ENCODE data around the gene GPS2.

The GPS2 gene

DNA sequence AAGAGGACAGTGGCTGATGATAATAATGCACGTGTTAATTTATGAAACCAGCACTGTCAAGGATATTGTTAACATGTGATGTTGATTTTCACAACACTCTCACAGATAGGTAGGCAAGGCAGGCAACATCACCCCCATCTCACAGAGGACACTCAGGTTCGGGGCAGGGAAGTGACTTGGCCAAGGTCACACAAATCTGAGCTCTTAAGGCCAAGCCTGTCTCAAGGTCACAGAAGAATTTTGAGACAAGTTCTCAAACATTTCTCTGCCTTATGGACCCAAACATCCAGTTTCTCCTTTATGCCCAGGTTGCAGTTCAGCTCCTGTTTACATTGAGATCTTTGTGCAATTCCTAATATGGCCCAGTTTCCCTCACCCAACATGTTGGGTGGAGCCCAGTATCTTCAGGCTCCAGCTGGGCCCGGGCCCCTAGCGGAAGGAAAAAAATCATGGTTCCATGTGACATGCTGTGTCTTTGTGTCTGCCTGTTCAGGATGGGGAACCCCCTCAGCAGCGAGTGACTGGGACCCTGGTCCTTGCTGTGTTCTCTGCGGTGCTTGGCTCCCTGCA is 32.3 kb downstream of the GPS2 start:
- Histone ChIP-seq H3K27ac (ENCODE audit: low read length) (no peak overlapping the region), H3K4me3 (ENCODE audit: low read length) (peak overlapping the region; percentile 82), H3K9ac (ENCODE audit: low read depth, low read length) (no peak overlapping the region; the same call in 1 of the 2 replicates)

DNA sequence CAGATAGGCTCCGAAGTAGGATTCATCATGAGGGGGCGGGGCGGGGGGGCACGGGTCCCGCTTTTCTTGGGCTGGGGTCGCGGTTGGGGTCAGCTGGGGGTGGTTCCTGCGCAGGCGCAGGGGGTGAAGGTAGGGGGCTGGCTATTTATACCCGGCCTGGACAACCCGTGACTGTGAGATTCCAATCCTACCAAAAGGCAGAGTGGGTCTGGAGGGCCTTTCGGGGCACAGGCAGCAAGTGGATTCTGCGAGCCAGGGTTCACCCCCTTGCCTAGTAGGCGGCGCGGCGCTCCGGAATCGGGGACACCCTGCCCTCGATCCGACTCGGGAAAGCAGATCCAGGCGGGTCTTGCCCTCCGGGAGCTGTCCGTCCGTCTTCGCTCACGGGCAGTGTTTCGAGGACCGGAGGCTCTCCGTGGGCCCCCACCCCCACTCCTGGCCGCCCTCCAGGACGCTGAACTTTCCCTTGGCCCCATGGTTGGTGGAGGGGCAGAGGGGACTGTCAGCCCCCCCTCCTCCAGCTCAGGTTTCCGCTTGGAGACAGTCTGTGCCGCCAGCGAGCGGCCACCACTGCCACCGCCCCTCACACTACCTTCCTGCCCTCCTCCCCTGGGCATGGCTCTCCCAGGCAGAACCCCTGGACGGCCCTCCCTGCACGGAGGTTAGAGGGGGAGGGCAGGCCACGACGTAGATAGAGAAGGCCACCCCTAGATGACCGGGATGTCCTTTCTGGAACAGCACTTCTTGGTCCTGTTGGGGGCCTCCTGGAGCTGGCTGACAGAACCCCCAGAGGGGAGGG is 33.0 kb downstream of the GPS2 start:
- Histone ChIP-seq H3K27ac (ENCODE audit: low read length) (no peak overlapping the region), H3K36me3 (ENCODE audit: insufficient read depth, low read depth, low read length) (peaks cover 3% of the 10 kb centered on the region; the same call in 1 of the 2 replicates)

More for the DNA sequence above, 32.3 kb downstream of the GPS2 start:
- Histone ChIP-seq H3K9me3 (ENCODE audit: insufficient read depth, low read depth, low read length) (no peaks in the 10 kb centered on the region), H3K36me3 (ENCODE audit: insufficient read depth, low read depth, low read length) (peaks cover 8% of the 10 kb centered on the region; the same call in 1 of the 2 replicates), H3K27me3 (ENCODE audit: insufficient read depth, low read length) (peaks cover 36% of the 10 kb centered on the region), H3K4me1 (ENCODE audit: insufficient read depth, low read length) (peaks cover 7% of the 10 kb centered on the region; the same call in 1 of the 2 replicates)

GRCh38 chr17:7281074-7281952 is 33.8 kb downstream of the GPS2 start, which contains the start of gene SLC2A4:
Gene SLC2A4 (plus strand): TSS chr17:7281718. CDS start chr17:7281935, 217 bp downstream.
- Histone ChIP-seq H3K4me3 (ENCODE audit: low read length) (peak within 1 kb of the TSS; percentile 82), H3K27ac (ENCODE audit: low read length) (no peak within 1 kb of the TSS), H3K27me3 (ENCODE audit: insufficient read depth, low read length) (peaks cover 36% of the 10 kb centered on the region), H3K9ac (ENCODE audit: low read depth, low read length) (peak within 1 kb of the TSS; percentile 68; the same call in 1 of the 2 replicates), H3K9me3 (ENCODE audit: insufficient read depth, low read depth, low read length) (no peaks in the 10 kb centered on the region), H3K36me3 (ENCODE audit: insufficient read depth, low read depth, low read length) (peaks cover 3% of the 10 kb centered on the region; the same call in 1 of the 2 replicates), H3K4me1 (ENCODE audit: insufficient read depth, low read length) (peaks cover 7% of the 10 kb centered on the region; the same call in 1 of the 2 replicates)

More for the DNA sequence above, 33.0 kb downstream of the GPS2 start:
- H3K4me1 ChIP-seq (ENCODE audit: insufficient read depth, low read length) = peaks cover 7% of the 10 kb centered on the region; the same call in 1 of the 2 replicates
- H3K9ac ChIP-seq (ENCODE audit: low read depth, low read length) = peak overlapping the region; percentile 68; the same call in 1 of the 2 replicates
- H3K9me3 ChIP-seq (ENCODE audit: insufficient read depth, low read depth, low read length) = no peaks in the 10 kb centered on the region
- peaks cover 36% of the 10 kb centered on the region for H3K27me3 ChIP-seq (ENCODE audit: insufficient read depth, low read length)
- peak overlapping the region; percentile 82 for H3K4me3 ChIP-seq (ENCODE audit: low read length)

- Histone ChIP-seq H3K9ac (ENCODE audit: low read depth, low read length) (peak overlapping the region; percentile 67; the same call in 1 of the 2 replicates), H3K4me1 (ENCODE audit: insufficient read depth, low read length) (peaks cover 7% of the 10 kb centered on the region; the same call in 1 of the 2 replicates), H3K36me3 (ENCODE audit: insufficient read depth, low read depth, low read length) (0 out of 2 replicates have a peak, but pooled peaks cover 3% of the 10 kb centered on the region), H3K27ac (ENCODE audit: low read length) (no peak overlapping the region), H3K27me3 (ENCODE audit: insufficient read depth, low read length) (peaks cover 36% of the 10 kb centered on the region), H3K4me3 (ENCODE audit: low read length) (peak overlapping the region; percentile 76), H3K9me3 (ENCODE audit: insufficient read depth, low read depth, low read length) (no peaks in the 10 kb centered on the region)
Observed at GRCh38 chr17:7280519-7281073, 34.6 kb downstream of the GPS2 start.

- peaks cover 36% of the 10 kb centered on the region for H3K27me3 ChIP-seq (ENCODE audit: insufficient read depth, low read length)
- no peaks in the 10 kb centered on the region for H3K9me3 ChIP-seq (ENCODE audit: insufficient read depth, low read depth, low read length)
- H3K36me3 ChIP-seq (ENCODE audit: insufficient read depth, low read depth, low read length) = 0 out of 2 replicates have a peak, but pooled peaks cover 1% of the 10 kb centered on the region
- H3K4me1 ChIP-seq (ENCODE audit: insufficient read depth, low read length) = peaks cover 7% of the 10 kb centered on the region; the same call in 1 of the 2 replicates
- no peak overlapping the region for H3K4me3 ChIP-seq (ENCODE audit: low read length)
- no peak overlapping the region for H3K9ac ChIP-seq (ENCODE audit: low read depth, low read length)
- no peak overlapping the region for H3K27ac ChIP-seq (ENCODE audit: low read length)
Observed at GRCh38 chr17:7279448-7279847, 35.7 kb downstream of the GPS2 start.

DNA sequence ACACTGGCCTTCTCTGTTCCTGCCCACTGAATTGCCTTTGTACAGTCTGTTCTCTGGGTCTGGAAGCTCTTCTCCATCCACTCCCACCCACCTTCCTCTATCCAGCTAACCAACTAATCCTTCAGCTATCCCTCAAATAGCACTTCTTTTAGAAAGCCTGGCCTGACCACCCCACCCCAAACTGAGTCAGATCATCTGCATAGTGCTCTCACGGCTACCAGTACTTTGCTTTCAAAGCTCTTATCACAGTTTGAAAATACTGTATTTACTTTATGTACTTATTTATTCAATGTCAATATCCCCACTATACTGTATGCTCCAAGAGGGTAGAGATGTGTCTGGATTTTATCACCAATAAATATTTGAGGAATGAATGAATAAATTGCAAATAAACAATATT is 48.4 kb downstream of the GPS2 start:
- peaks cover 9% of the 10 kb centered on the region; the same call in 1 of the 2 replicates for H3K4me1 ChIP-seq (ENCODE audit: insufficient read depth, low read length)
- no peak overlapping the region for H3K9ac ChIP-seq (ENCODE audit: low read depth, low read length)
- no peak overlapping the region for H3K27ac ChIP-seq (ENCODE audit: low read length)

GRCh38 chr17:7263801-7264078 is 51.4 kb downstream of the GPS2 start:
- Histone ChIP-seq H3K27me3 (ENCODE audit: insufficient read depth, low read length) (peaks cover 44% of the 10 kb centered on the region), H3K4me3 (ENCODE audit: low read length) (peak overlapping the region; percentile 92), H3K27ac (ENCODE audit: low read length) (peak overlapping the region; percentile 11), H3K4me1 (ENCODE audit: insufficient read depth, low read length) (peaks cover 13% of the 10 kb centered on the region; the same call in 1 of the 2 replicates), H3K9ac (ENCODE audit: low read depth, low read length) (peak overlapping the region; percentile 87; the same call in 1 of the 2 replicates), H3K9me3 (ENCODE audit: insufficient read depth, low read depth, low read length) (no peaks in the 10 kb centered on the region), H3K36me3 (ENCODE audit: insufficient read depth, low read depth, low read length) (peaks cover 16% of the 10 kb centered on the region)

More for the DNA sequence above, 48.4 kb downstream of the GPS2 start:
- Histone ChIP-seq H3K4me3 (ENCODE audit: low read length) (no peak overlapping the region), H3K9me3 (ENCODE audit: insufficient read depth, low read depth, low read length) (no peaks in the 10 kb centered on the region), H3K27me3 (ENCODE audit: insufficient read depth, low read length) (peaks cover 29% of the 10 kb centered on the region), H3K36me3 (ENCODE audit: insufficient read depth, low read depth, low read length) (no peaks in the 10 kb centered on the region)

- peaks cover 13% of the 10 kb centered on the region; the same call in 1 of the 2 replicates for H3K4me1 ChIP-seq (ENCODE audit: insufficient read depth, low read length)
- peaks cover 22% of the 10 kb centered on the region for H3K36me3 ChIP-seq (ENCODE audit: insufficient read depth, low read depth, low read length)
- peak overlapping the region; percentile 87 for H3K9ac ChIP-seq (ENCODE audit: low read depth, low read length)
- peak overlapping the region; percentile 92 for H3K4me3 ChIP-seq (ENCODE audit: low read length)
- no peaks in the 10 kb centered on the region for H3K9me3 ChIP-seq (ENCODE audit: insufficient read depth, low read depth, low read length)
- peak overlapping the region; percentile 11 for H3K27ac ChIP-seq (ENCODE audit: low read length)
- H3K27me3 ChIP-seq (ENCODE audit: insufficient read depth, low read length) = peaks cover 44% of the 10 kb centered on the region
Observed at GRCh38 chr17:7262935-7263800, 52.0 kb downstream of the GPS2 start.
